Cortex of kidney (tissue), 1 donor: ENCODE data around the gene TEN1.
"Not testable (repeated sequence)": the region's sequence is repeated elsewhere in the genome, so short reads cannot be mapped to it uniquely, and the experiment has no call there.

Experiments used
- DNase-seq: peaks from one replicate; lab custom pipeline; 2025; lab: John Stamatoyannopoulos, UW

TEN1 gene

GRCh38 chr17:76027159-76027839 lies 48.3 kb downstream of the TEN1 start, which contains the start of gene EVPL:
TSS of gene EVPL (minus strand) at chr17:76027306. CDS start at chr17:76027198, 108 bp downstream.
- DNase-seq = no peak

- DNase-seq = no peak
Observed at GRCh38 chr17:76032073-76032779, 53.2 kb downstream of the TEN1 start.

- no peak for DNase-seq
Observed at GRCh38 chr17:76032780-76033108, 53.7 kb downstream of the TEN1 start.

GRCh38 chr17:76033139-76033538 lies 54.1 kb downstream of the TEN1 start:
- DNase-seq = no peak

GRCh38 chr17:76034428-76035350 lies 55.6 kb downstream of the TEN1 start:
- no peak for DNase-seq

GRCh38 chr17:76036497-76037261 lies 57.6 kb downstream of the TEN1 start:
- DNase-seq = no peak

GRCh38 chr17:76038050-76038449 lies 59.0 kb downstream of the TEN1 start:
- DNase-seq = no peak

GRCh38 chr17:76039121-76039520 lies 60.1 kb downstream of the TEN1 start:
- no peak for DNase-seq

- DNase-seq = no peak
Observed at GRCh38 chr17:76040376-76040775, 61.3 kb downstream of the TEN1 start.

GRCh38 chr17:76042868-76043267 lies 63.8 kb downstream of the TEN1 start:
- DNase-seq = not testable (repeated sequence)

- not testable (repeated sequence) for DNase-seq
Observed at GRCh38 chr17:76044475-76045007, 65.5 kb downstream of the TEN1 start.

GRCh38 chr17:76046064-76046463 lies 67.0 kb downstream of the TEN1 start:
- DNase-seq = no peak

GRCh38 chr17:76048025-76048605 lies 69.1 kb downstream of the TEN1 start:
- DNase-seq = no peak

- no peak for DNase-seq
Observed at GRCh38 chr17:76048711-76049110, 69.7 kb downstream of the TEN1 start.

- DNase-seq = no peak
Observed at GRCh38 chr17:76049239-76049638, 70.2 kb downstream of the TEN1 start.

- DNase-seq = no peak
Observed at GRCh38 chr17:76049836-76050537, 70.9 kb downstream of the TEN1 start.
